GM19023 (cell line): ENCODE measurements around the gene PGP.

Source experiments
- ATAC-seq: cut with Tn5 transposase; IDR thresholded peaks from one replicate; pipeline ENCODE4 v1.9.1; 2021; ENCODE audit warnings: mild to moderate bottlenecking, moderate library complexity; ENCODE audit not compliant: unreplicated experiment

The PGP gene

DNA sequence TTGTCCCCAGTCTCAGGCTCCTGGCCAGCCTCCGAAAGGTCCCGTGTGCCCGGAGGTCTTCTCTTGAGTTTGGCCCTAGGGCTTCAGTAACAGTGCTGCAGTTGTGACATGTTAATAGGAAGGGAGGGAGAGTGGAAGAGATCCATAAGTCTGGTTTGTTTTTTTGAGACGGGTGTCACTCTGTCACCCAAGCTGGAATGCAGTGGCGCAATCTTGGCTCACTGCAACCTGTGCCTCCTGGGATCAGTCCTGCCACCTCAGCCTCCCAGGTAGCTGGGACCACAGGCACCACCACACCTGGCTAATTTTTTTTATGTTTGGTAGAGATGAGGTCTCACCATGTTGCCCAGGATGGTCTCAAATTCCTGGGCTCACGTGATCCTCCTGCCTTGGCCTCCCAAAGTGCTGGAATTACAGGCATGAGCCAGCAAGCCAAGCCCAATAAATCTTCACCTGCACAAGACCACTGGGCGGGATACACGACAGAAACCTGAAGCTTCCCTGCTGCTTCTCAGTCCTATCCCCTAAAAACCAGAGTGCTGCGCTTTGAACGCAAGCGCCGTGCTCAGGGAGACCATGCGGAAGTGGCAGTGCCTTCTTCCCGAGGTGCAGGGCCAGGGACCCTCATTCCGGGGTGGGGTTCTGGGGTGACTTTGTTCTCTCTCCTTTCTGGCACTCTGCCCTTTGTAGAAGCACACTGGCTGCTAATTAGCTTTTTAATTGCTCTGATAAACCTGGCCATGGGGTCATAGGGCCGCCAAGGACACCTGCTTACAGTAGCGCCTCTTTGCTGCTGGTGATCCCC, 48.2 kb downstream of the PGP start:
- ATAC-seq = no peak

DNA sequence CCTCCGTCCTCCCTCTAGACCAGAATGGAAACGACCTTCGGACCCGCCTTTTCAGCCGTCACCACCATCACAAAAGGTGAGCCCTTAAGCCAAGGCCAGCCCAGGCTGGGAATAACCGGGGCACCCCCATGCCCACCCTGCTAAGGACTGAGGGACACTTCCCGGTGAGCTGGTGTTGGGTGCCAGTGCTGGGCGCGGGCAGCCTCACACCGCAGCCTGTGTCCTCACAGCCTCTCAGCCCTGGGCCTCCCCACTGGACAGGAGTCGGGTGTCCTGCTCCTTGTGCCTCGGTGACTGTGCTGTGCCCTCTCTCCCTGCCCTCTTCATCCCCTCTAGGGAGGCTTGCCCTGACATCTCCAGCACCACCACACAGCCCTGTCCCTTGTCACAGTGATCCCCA, 48.8 kb downstream of the PGP start:
- ATAC-seq = no peak

DNA sequence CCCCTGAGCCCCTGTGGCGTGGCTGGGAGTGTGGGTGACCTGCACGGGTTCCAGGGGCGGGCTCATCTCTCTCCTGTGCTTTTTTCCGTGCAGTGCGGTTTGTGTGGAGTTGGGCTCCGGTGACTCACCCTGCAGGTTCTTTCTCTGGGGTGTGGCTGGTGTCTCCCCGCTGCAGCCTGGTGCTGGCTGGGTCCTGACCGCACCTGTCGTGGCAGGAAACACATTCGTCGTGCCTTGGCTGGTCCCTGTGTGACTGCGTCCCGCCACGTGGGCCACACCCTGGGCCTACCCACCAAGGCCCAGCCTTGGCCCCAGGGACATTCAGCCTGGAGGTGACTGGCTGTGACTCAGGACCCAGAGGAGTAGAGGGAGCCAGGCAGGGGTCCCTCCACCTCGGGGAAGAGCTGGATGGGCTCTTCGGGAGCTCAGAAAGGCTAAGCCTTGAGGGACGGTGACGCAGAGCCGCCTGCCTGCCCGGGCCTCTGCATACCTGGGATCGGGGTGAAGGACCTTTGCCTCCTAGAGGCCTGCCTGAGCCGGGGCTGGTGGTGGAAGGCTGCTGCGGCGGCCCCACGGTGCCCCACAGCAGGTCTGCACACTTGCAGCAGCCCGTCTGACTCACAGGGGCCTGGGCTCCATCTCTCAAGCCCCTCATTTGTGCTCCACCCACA, 51.3 kb downstream of the PGP start:
- no peak for ATAC-seq

DNA sequence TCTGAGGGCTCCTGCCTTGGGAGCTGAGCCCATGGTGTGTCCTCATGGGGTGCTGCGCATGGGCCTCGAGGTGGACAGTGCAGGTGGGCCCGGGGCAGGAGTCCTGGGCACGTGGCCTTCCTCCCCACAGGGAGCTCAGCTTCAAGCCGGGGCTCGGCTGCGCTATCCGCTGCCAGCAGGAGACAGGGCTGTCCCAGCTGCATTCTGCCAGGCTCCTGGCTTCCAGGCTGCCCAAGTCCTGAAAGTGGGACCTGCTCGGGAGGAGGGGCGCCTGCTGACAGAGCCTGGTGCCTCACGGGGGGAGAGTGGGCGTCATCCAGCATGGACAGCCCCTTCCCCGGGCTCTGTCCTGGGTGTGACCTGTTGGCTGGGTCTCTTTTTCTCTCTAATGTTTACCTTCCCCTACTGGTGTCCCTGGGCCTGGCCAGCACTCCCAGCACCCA, 51.9 kb downstream of the PGP start:
- no peak for ATAC-seq

DNA sequence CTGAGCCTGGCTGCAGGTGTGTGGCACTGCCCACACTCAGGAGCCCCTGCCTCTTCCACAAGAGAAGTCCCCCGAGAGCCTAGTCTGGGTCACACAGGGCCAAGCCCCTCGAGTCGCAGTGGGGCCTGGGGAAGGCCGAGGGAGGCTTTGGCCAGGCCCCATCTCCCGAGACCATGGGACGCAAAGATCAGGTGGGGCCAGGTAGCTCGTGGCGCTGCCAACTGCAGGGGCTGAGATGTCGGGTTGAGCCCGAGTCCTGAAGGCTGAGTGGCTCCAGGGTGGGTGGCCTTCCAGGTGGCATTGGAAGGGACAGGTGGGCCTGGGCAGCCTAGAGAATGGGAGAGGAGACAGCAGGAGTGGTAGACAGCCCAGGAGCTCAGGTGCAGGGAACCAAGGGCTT, 52.7 kb downstream of the PGP start:
- no peak for ATAC-seq
